ENCODE measurements around the gene LGALS3BP.

GRCh38 chr17:78933025-78933958 is 46.4 kb downstream of the LGALS3BP start:
- TF ChIP-seq CTCF (conservative IDR thresholded peaks at IDR 0.05) (no peak), ZFX (IDR thresholded peaks at IDR 0.05) (no peak)
